ENCODE results near the gene MLLT3.

Gene MLLT3

GRCh38 chr9:20361656-20362570, 260.4 kb downstream of the MLLT3 start:
- no peak overlapping the region for H3K27ac ChIP-seq
- DNase-seq (ENCODE audit: low read depth, low spot score): no peak

DNA sequence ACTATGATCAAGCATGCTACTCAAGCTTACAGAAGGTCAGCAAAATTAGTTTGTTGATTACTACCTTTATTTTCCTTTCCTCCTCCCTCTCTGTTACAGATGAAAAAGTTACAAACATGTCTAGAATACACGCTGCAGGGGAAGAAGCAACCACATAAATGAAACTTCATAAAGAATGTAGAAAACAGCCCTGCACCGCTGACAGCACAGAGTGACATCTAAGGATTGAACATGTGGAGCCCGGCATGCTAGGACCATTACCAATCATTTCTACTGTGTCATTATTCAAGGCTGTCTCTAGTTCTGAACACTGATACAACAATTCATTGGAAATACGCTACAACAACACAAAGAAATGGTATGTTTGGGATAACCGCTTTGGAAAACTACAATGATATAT, 261.1 kb downstream of the MLLT3 start:
- DNase-seq (ENCODE audit: low read depth, low spot score): no peak
- no peak overlapping the region for H3K27ac ChIP-seq

- H3K27ac ChIP-seq: no peak overlapping the region
- DNase-seq (ENCODE audit: low read depth, low spot score): peak; percentile 85
These were observed 264.1 kb downstream of the MLLT3 start for GRCh38 chr9:20358207-20358606.

DNA sequence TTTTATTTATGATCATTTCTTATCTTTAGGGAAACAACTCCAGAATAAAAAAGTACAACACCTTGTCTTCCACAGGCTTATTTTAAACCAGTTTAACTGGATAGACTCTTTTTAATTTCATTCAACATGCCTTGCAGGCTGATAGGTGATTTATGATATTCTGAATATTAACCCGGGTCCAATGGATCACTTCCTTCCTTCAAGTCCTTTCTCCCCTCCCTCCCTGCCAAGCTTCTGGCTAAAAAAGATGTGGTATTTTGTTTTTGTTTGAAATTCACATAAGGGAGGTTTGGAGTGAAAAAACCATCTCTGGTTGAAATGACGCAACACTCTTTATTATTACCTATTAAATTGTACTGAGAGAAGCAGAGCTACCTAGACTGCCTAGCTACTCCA, 265.3 kb downstream of the MLLT3 start:
- peak overlapping the region; percentile 46 for H3K27ac ChIP-seq

GRCh38 chr9:20356403-20357036, 265.8 kb downstream of the MLLT3 start:
- no peak for DNase-seq (ENCODE audit: low read depth, low spot score)
- peak overlapping the region; percentile 46 for H3K27ac ChIP-seq

More for the DNA sequence above, 265.3 kb downstream of the MLLT3 start:
- no peak for DNase-seq (ENCODE audit: low read depth, low spot score)

DNA sequence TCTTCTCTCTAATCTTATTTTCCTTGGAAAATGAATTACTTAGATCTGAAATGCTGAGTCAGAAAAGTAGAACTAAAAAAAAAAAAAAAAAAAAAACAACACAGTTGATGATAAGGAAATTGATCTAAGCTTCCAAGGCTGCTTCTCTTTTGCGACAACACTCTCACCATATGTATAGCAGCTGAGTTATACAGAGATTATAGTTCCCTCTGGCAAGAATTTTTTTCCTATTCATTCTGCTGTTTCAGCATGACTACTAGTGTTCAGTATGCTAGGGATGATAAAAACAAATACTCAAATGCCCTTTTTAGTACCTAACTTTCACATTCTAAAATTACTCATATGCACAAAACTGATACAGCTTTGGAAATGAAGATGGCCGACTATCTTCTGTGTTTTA, 267.3 kb downstream of the MLLT3 start:
- DNase-seq (ENCODE audit: low read depth, low spot score): no peak
- peak overlapping the region; percentile 46 for H3K27ac ChIP-seq

DNA sequence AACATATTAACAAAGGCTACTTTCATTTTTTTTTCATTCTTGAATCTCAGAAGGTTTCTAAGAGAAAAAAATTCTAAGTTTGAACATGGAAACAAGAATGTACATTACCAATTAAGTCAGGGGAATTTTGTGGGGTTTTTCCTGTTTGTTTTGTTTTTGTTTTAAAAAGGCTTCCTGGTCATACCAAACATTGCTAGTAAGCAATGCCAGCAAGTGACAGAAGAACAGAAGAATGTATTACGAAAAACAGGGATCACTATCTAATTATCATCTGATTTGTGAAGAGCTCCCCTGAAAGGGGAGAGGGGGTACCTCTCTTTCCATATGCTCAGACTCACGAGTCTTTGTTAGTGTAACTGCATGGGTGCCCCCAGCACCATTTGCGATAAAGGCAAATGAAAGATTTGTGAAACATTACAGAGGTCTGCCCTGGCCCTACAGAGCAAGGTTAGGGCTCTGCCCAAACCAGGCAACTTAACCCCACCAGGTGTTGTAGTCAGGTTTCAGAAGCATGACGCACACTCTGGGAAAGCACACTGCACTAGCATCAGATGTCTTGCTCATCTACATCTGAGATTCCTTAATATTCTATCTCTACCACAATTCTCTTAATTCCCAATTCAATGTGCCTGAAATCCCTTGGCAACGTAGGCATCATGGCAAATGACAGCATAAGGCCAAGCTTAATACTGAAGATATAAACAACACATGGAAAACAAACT, 268.2 kb downstream of the MLLT3 start:
- DNase-seq (ENCODE audit: low read depth, low spot score): no peak
- peak overlapping the region; percentile 46 for H3K27ac ChIP-seq

- no peak overlapping the region for H3K27ac ChIP-seq
- DNase-seq (ENCODE audit: low read depth, low spot score): no peak
These were observed 268.8 kb downstream of the MLLT3 start for GRCh38 chr9:20353524-20353923.

DNA sequence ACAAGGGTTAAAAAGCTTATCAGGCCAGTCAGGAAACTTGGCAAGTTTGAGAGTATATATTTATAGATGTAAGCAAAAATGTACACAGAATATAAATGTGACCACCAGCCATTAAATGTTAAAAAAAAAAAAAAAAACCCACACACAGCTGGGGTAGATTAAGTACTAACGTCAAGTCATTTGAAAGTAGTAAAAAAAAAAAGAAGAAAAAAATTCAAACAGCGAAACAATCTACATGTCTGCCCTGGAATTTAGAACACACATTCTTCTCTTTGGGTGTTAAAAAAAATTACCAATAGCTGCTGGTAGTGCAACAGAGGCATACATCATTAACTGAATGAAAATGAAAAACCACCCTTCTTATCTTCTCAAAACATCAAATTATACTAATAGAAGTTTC, 269.7 kb downstream of the MLLT3 start:
- DNase-seq (ENCODE audit: low read depth, low spot score): no peak

DNA sequence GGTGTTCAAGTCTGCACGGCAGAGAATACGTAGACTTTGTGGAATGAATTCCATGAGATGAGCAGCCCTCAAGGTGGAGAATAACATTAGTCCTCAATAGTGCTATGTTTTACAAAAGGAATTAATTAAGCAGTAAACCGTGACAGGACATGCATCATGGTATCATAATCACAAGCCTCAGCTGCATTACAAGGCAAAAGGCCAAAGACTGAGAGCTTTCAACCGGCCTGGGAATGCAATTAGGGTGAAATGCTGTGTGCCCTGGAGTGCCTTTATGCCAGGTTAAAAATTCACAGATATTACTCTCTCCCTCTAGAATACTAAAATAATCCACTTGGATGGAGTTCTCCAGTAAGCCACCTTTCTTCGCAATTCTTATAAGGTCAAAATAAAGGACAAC, 270.6 kb downstream of the MLLT3 start:
- DNase-seq (ENCODE audit: low read depth, low spot score): no peak
- no peak overlapping the region for H3K27ac ChIP-seq

More for the DNA sequence above, 269.7 kb downstream of the MLLT3 start:
- no peak overlapping the region for H3K27ac ChIP-seq

DNA sequence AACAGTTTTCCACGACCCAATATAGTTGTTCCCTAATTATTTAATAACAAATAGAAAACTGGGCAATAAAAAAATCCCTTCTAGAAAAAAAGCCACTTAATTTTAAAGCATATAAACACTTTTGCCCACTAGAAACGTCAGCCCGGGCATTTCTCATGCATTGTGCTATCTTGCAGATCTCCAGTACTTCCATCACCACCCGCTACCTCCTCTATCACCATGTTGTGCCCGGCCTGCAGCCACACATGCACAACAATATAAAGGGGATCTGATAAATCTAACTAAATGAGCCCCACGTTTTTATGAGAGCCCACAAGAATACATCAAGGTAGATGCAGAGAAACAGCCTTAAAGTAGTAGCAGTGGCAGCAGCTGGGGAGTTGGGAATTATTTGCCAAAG, 272.7 kb downstream of the MLLT3 start:
- DNase-seq (ENCODE audit: low read depth, low spot score): no peak
- H3K27ac ChIP-seq: no peak overlapping the region

- no peak overlapping the region for H3K27ac ChIP-seq
- DNase-seq (ENCODE audit: low read depth, low spot score): no peak
These were observed 279.0 kb downstream of the MLLT3 start for GRCh38 chr9:20343325-20343724.

DNA sequence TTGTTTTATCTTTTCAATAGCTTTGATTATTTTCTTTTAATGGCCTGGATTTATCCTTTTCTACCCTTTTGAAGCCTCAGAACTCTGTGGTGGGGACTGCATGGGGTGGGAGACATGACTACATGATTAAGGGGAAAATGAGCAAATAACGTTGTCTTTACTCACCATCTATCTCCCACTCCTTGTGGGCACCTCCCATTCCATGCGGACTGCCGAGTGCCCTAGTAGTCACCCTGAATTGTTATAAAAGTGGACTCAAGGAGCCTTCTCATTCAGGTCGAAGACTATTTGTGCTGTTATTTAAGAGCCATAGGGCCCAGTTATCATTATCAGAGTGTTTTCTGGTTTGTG, 281.8 kb downstream of the MLLT3 start:
- no peak overlapping the region for H3K27ac ChIP-seq
- no peak for DNase-seq (ENCODE audit: low read depth, low spot score)

DNA sequence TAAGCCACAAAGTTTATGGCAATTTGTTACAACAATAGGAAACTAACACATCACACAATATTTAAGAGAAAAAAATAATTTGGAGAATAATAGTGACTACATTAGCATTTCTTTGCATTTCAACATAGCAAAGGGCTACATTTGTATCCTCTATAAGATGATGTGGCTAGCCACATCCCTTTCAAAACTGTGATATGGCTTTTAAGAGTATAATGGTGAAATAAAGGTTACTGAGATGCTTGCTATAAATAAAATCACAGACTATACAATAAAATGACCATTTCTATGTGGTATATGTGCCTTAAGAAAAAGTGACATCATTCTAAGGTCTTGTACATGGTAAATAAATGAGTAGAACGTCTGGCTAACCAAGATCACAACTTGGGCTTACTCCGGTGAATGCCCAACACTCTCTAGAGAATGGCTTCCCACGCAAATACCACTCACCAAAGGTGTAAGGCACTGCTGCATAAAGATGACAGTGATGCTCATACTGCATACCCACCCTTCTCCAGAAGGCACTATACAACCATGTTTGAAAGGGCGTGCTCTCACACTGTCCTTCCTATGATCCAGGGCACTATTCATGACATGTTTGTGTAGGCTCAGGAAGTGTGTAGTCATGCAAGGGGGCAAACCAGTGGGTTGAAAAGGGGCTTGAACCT, 286.5 kb downstream of the MLLT3 start:
- DNase-seq (ENCODE audit: low read depth, low spot score): no peak
- no peak overlapping the region for H3K27ac ChIP-seq

DNA sequence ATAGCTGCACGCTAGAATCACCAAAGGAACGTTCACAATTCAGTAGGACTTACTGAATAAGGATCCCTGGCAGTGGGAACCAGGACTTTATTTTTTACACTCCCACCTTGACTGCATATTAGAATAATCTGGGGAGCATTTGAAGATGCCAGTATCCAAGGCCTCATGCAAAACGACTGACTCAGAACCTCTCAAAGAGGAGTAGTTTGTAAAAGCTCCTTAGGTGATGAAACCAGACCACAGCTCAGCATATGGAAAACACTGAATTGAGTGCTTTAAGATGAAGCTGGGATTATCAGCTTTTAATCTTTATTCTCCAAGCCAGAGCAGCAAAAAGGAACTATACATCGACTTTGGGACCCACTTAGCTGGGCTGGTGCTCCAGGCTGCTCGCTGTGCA, 288.3 kb downstream of the MLLT3 start:
- no peak for DNase-seq (ENCODE audit: low read depth, low spot score)

DNA sequence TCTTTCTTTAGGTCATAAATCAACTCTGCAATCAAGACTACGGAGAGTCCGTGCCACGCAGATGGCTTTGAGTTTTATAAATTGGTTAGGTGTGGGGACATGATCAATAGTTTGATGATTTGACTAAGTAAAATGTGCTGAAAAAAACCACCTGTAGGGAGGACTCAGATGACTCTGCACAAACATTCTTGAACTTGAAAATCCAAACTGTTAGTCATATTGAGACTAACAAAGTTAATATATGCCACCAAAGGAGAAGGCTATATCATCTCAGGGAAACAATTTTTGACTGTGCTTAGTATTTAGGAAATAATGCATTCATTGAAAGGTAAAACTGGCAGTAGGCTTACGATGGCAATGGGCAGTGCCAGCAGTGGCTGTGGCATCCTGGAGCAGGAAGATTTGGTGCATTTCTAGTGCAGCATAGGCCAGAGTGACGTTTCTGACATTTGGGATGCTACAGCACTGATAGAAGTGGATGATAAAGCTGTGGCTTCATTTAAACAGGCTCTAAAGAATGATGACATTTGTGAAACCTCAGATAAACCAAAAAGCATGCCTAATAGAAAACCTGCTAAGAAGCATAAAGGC, 291.1 kb downstream of the MLLT3 start:
- no peak overlapping the region for H3K27ac ChIP-seq
- DNase-seq (ENCODE audit: low read depth, low spot score): no peak

More for the DNA sequence above, 288.3 kb downstream of the MLLT3 start:
- H3K27ac ChIP-seq: no peak overlapping the region

DNA sequence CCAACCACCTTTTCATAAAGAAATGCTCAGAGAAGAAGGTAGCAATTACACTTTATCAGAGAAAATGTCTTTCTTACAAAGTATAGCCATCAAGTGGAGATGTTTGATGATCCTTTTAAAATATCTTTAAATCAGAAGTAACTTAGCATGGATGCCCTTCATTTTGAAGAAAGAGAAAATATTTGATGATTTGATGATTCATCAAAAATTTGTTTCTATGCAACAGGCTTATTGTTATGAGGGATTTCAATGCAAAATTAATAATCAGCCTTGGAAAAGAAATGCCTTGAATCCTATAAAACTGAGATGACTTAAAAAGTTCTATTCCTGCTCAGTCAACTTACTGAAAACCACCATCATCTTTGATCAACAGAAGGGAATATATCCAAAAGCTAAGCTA, 291.6 kb downstream of the MLLT3 start:
- DNase-seq (ENCODE audit: low read depth, low spot score): no peak
- H3K27ac ChIP-seq: no peak overlapping the region

- DNase-seq (ENCODE audit: low read depth, low spot score): no peak
- no peak overlapping the region for H3K27ac ChIP-seq
These were observed 295.8 kb downstream of the MLLT3 start for GRCh38 chr9:20326516-20326915.

- DNase-seq (ENCODE audit: low read depth, low spot score): no peak
- H3K27ac ChIP-seq: no peak overlapping the region
These were observed 297.3 kb downstream of the MLLT3 start for GRCh38 chr9:20325008-20325407.

GRCh38 chr9:20322212-20322611, 300.1 kb downstream of the MLLT3 start:
- H3K27ac ChIP-seq: peak overlapping the region; percentile 76
- no peak for DNase-seq (ENCODE audit: low read depth, low spot score)

Measured in epithelial cell of prostate (primary cell).